Activated B cell treated with CpG ODN at 0.5 μM for 24 hours (primary cell): Measurements from ENCODE around the gene NRXN3. TPM values are rescaled to one million over a fixed set of nuclear protein-coding genes. Genes with fewer than 3 reads are reported as not detected.

Experiments
- ATAC-seq: fragments of 200-7000 bp; cut with Tn5 transposase; one replicate; pipeline ENCODE4 v1.10.0; 2021; ENCODE audit warnings: low read depth, mild to moderate bottlenecking, moderate library complexity
- CTCF ChIA-PET: fragments of 350-600 bp; sonication (Branson Sonifier 250); formaldehyde crosslinking; loops from one replicate; lab custom pipeline; 2021; ENCODE audit warnings: antibody characterized with exemption; lab: Charles Lee
- POLR2A ChIA-PET: fragments of 350-600 bp; sonication (Branson Sonifier 250); formaldehyde crosslinking; loops from one replicate; lab custom pipeline; 2021; ENCODE audit warnings: antibody characterized with exemption; lab: Charles Lee
- DNase-seq: peaks from one replicate; pipeline ENCODE4 v3.0.0; 2022
- H3K27ac Mint-ChIP-seq: one replicate; pipeline ENCODE4 v1.8.0; 2020; ENCODE audit warnings: mixed read lengths
- H3K27me3 Mint-ChIP-seq: one replicate; pipeline ENCODE4 v1.8.0; 2021; ENCODE audit warnings: mixed read lengths
- H3K36me3 Mint-ChIP-seq: one replicate; pipeline ENCODE4 v1.8.0; 2021; ENCODE audit warnings: low read depth, mixed read lengths
- H3K4me1 Mint-ChIP-seq: one replicate; pipeline ENCODE4 v1.8.0; 2021; ENCODE audit warnings: mixed read lengths
- H3K4me3 Mint-ChIP-seq: one replicate; pipeline ENCODE4 v1.8.0; 2020; ENCODE audit warnings: mild to moderate bottlenecking, mixed read lengths
- H3K9me3 Mint-ChIP-seq: one replicate; pipeline ENCODE4 v1.8.0; 2020; ENCODE audit warnings: mixed read lengths
- intact Hi-C: fragments of 100-400 bp; cut with micrococcal nuclease; formaldehyde crosslinking; loops from one replicate; pipeline ENCODE4 v1.15.1; 2024
- total RNA-seq: library from RNA; stranded (reverse); gene quantifications from 2 replicates; pipeline ENCODE4 v1.2.3, GENCODE V29; 2022
- TF ChIP-seq, protein P1 (sequence below): fragments of 200-600 bp; IDR thresholded peaks from one replicate; pipeline ENCODE4 v1.8.0; 2022; ENCODE audit warnings: antibody characterized with exemption, mild to moderate bottlenecking

The NRXN3 gene
- total RNA-seq, 1 donor from 2014 or later: not detected

DNA sequence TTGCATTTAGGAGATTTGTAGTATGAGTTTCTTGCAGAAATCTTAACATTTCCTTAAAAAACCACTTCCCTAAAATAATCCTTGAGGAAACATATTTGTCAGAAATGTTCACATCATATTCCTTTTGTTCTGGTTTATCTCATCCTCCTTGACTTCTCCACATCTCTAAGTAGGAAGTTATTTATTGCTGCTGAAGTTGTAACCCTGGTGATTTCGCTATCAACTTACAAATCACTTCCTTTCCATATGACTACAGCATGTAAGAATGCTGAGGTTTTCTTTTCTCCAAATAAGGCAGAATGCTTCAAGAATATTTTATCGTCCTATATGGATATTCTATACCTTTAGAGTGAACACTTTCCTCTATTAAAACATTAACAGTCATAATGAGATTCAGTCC lies 751.7 kb downstream of the NRXN3 start:
- Mint-ChIP-seq H3K27me3 (no peaks in the 10 kb centered on the region), H3K4me1 (no peaks in the 10 kb centered on the region), H3K9me3 (no peaks in the 10 kb centered on the region), H3K36me3 (no peaks in the 10 kb centered on the region), H3K27ac (no peak overlapping the region), H3K4me3 (no peak overlapping the region)
- CTCF ChIA-PET: no interaction called here
- POLR2A ChIA-PET: no interaction called here
- no peak for ATAC-seq
- DNase-seq: no peak
- intact Hi-C loops: no loop called here
- TF ChIP-seq, protein P1, sequence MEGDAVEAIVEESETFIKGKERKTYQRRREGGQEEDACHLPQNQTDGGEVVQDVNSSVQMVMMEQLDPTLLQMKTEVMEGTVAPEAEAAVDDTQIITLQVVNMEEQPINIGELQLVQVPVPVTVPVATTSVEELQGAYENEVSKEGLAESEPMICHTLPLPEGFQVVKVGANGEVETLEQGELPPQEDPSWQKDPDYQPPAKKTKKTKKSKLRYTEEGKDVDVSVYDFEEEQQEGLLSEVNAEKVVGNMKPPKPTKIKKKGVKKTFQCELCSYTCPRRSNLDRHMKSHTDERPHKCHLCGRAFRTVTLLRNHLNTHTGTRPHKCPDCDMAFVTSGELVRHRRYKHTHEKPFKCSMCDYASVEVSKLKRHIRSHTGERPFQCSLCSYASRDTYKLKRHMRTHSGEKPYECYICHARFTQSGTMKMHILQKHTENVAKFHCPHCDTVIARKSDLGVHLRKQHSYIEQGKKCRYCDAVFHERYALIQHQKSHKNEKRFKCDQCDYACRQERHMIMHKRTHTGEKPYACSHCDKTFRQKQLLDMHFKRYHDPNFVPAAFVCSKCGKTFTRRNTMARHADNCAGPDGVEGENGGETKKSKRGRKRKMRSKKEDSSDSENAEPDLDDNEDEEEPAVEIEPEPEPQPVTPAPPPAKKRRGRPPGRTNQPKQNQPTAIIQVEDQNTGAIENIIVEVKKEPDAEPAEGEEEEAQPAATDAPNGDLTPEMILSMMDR: no peak

DNA sequence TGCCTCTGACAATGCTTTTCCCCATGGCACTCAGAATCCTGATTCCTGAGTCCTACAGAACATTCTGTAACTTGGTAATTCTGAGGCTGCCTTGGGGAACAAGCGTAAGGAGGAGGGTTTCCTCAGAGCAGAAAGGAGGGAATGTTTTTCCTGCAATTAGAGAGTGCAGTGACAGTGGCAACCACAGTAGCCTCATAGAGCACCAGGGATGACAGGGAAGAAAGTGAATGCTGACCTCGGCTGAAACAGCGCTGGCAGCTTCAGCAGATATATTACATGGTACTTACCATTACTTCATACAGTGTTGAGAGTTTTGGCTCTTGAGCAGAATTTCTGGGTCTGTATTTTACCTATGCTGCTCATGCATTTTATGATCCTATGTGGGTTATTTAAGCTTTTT lies 757.1 kb downstream of the NRXN3 start:
- no peaks in the 10 kb centered on the region for H3K36me3 Mint-ChIP-seq
- no peak overlapping the region for H3K27ac Mint-ChIP-seq
- POLR2A ChIA-PET: no interaction called here
- H3K4me3 Mint-ChIP-seq: no peak overlapping the region
- no peak for DNase-seq
- peaks cover 4% of the 10 kb centered on the region for H3K9me3 Mint-ChIP-seq
- intact Hi-C loops: no loop called here
- ATAC-seq: no peak
- CTCF ChIA-PET: no interaction called here
- H3K27me3 Mint-ChIP-seq: no peaks in the 10 kb centered on the region
- H3K4me1 Mint-ChIP-seq: no peaks in the 10 kb centered on the region
- TF ChIP-seq, protein P1: no peak

DNA sequence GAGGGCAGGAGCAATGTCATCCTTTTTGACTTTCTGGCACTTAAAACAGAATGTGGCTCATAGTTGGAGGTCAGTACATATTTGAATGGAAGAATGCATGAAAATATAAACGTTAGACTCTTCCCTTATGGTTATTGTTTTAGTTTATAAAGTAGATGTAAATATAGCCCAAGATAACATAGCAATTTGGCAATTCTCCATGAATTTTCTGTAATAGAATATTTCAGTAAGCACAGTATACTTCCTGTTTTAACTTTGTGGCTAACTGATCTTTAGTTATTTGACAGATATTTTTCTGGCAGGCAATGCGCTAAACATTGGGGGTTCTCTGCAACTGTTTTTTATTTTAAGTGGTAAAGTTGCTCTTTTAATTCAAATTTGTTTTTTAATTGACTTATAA lies 763.0 kb downstream of the NRXN3 start:
- DNase-seq (no peak), ATAC-seq (no peak)
- H3K27ac Mint-ChIP-seq: no peak overlapping the region
- no peaks in the 10 kb centered on the region for H3K27me3 Mint-ChIP-seq
- H3K4me1 Mint-ChIP-seq: no peaks in the 10 kb centered on the region
- no peak overlapping the region for H3K4me3 Mint-ChIP-seq
- intact Hi-C loops: no loop called here
- CTCF ChIA-PET: no interaction called here
- POLR2A ChIA-PET: no interaction called here
- TF ChIP-seq, protein P1: no peak
- H3K9me3 Mint-ChIP-seq: peaks cover 4% of the 10 kb centered on the region
- H3K36me3 Mint-ChIP-seq: no peaks in the 10 kb centered on the region

DNA sequence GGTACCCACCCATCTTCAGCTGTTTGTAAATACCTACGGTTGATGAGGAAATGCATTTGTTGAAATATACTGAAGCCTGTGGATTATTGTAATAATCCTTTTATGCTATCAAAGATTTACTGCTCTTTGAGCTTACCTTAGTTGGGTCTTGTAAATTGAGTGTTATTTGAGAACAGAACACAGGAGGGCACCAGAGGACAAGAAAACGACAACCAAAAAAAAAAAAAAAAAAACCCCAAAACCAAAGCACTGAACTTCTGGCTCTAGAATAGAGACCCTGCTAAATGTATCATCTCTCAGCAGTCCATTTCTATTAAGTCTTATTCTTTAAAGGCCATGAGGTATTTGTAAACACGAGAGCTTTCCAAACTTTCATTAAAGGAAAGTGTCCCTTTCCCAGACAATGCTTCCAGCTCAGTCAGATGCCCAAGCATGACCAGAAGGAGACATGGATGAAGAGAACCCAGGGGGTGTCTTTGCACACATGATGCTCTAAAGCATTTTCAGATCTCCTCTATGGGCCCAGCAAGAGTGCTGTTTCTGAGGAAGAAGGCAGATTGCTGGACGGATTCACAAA lies 763.9 kb downstream of the NRXN3 start:
- peaks cover 4% of the 10 kb centered on the region for H3K9me3 Mint-ChIP-seq
- H3K4me3 Mint-ChIP-seq: no peak overlapping the region
- intact Hi-C loops: no loop called here
- TF ChIP-seq, protein P1: no peak
- POLR2A ChIA-PET: no interaction called here
- H3K27ac Mint-ChIP-seq: no peak overlapping the region
- no peaks in the 10 kb centered on the region for H3K4me1 Mint-ChIP-seq
- DNase-seq (no peak), ATAC-seq (no peak)
- H3K27me3 Mint-ChIP-seq: no peaks in the 10 kb centered on the region
- H3K36me3 Mint-ChIP-seq: no peaks in the 10 kb centered on the region
- CTCF ChIA-PET: interaction anchor here (0.9 kb wide), 1 partner anchor 9 kb away, joined by 3 read pairs; no protein-coding TSS in a partner anchor

DNA sequence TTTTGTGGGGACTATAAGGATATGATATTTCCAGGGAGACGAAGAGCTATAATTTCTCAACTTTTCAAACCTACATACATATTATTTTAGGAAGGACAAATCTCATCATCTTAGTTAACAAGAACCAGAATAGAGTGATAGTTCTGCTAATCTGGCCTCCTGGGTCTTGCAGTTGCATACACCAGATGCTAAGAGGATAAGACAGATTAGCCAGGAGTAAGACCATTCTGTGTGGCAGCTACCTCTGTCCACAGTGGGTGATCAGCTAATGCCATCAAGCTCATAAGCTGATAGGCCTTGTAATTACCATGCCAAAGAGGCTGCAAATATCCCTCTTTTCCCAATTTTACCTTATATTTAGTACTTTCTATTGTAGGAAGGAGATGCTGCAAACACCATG lies 776.8 kb downstream of the NRXN3 start:
- Mint-ChIP-seq H3K4me3 (no peak overlapping the region), H3K27ac (no peak overlapping the region), H3K36me3 (no peaks in the 10 kb centered on the region), H3K27me3 (no peaks in the 10 kb centered on the region), H3K9me3 (no peaks in the 10 kb centered on the region), H3K4me1 (no peaks in the 10 kb centered on the region)
- intact Hi-C loops: no loop called here
- ATAC-seq (no peak), DNase-seq (no peak)
- CTCF ChIA-PET: interaction anchor here (0.7 kb wide), 1 partner anchor 8 kb away, joined by 3 read pairs; no protein-coding TSS in a partner anchor
- TF ChIP-seq, protein P1: no peak
- POLR2A ChIA-PET: no interaction called here
